AG04449 (cell line): ENCODE results near the gene DYNC1LI2.
A peak's percentile ranks its signal among the peaks of the same experiment; 100 is the strongest.

Experiments
- CTCF ChIA-PET: fragments of 350-600 bp; formaldehyde crosslinking; extraction: SDS; loops from one replicate; lab custom pipeline; 2021; ENCODE audit warnings: antibody characterized with exemption; lab: Yijun Ruan, JAX
- POLR2A ChIA-PET: fragments of 400-600, 350-600 bp; formaldehyde crosslinking; extraction: SDS; loops from one replicate; lab custom pipeline; 2020; ENCODE audit warnings: antibody characterized with exemption, inconsistent platforms; lab: Yijun Ruan, JAX
- DNase-seq: peaks from one replicate; pipeline ENCODE4 v3.0.0-alpha.2; 2010; ENCODE audit warnings: low read depth, low spot score
- H3K4me3 ChIP-seq: 2 replicates; pipeline ENCODE4 v1.5.1; 2011; ENCODE audit warnings: low read depth, mild to moderate bottlenecking, control low read depth, low read length
- CTCF ChIP-seq: IDR thresholded peaks from one replicate; pipeline ENCODE4 v1.5.1; 2011; ENCODE audit warnings: mild to moderate bottlenecking, moderate library complexity, low read length, control low read depth, inconsistent platforms; ENCODE audit not compliant: insufficient read depth; ENCODE audit errors: missing control alignments

The DYNC1LI2 gene

DNA sequence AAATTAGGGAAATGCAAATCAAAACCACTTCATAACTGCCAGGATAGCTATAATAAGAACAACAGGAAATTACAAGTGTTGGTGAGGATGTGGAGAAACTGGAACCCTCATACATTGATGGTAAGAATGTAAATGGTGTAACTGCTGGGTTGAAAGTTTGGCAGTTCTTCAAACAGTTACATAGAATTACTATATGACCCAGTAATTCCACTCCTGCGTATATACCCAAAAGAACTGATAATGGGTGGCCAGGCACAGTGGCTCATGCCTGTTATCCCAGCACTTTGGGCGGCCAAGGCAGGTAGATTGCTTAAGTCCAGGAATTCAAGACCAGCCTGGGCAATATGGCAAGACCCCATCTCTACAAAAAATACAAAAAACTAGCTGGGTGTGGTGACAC, 50.4 kb downstream of the DYNC1LI2 start:
- ChIA-PET CTCF (interaction anchor here (0.7 to 2.4 kb wide), 3 partner anchors 16 to 55 kb away, joined by 3 to 7 read pairs (median 6); no protein-coding TSS in a partner anchor), POLR2A (no interaction called here)
- no peak for TF ChIP-seq CTCF
- H3K4me3 ChIP-seq = no peak overlapping the region
- no peak for DNase-seq

GRCh38 chr16:66699898-66700297, 51.5 kb downstream of the DYNC1LI2 start:
- no peak overlapping the region for H3K4me3 ChIP-seq
- POLR2A ChIA-PET = no interaction called here
- no peak for DNase-seq
- no peak for TF ChIP-seq CTCF
- CTCF ChIA-PET = interaction anchor here (1.0 to 2.4 kb wide), 5 partner anchors 17 to 168 kb away, joined by 3 to 8 read pairs (median 6); partner anchors contain the start of genes DYNC1LI2 and NAE1

DNA sequence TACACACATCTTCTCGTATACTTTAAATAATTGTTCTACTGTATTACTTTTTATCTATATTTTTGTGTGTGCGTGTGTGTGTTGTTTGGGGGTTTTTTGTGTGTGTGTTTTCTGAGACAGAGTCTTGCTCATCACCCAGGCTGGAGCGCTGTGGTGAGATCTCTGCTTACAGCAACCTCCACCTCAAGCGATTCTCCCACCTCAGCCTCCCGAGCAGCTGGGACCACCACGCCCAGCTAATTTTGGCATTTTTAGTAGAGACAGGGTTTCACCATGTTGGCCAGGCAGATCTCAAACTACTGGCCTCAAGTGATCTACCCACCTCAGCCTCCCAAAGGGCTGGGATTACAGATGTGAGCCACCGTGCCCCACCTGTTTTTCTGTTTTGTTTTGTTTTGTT, 53.4 kb downstream of the DYNC1LI2 start:
- no peak overlapping the region for H3K4me3 ChIP-seq
- TF ChIP-seq CTCF = no peak
- ChIA-PET POLR2A (no interaction called here), CTCF (interaction anchor here (0.7 to 4.6 kb wide), 12 partner anchors 11 to 175 kb away, joined by 3 to 22 read pairs (median 4); partner anchors contain the start of gene NAE1)
- DNase-seq = no peak

GRCh38 chr16:66696669-66697630, 54.5 kb downstream of the DYNC1LI2 start, which contains the start of gene CMTM4:
CMTM4 (minus strand) TSS chr16:66696743; CDS start chr16:66696525, 218 bp downstream.
- no peak for DNase-seq
- peak; percentile 2 for TF ChIP-seq CTCF
- peak within 1 kb of the TSS; percentile 67 for H3K4me3 ChIP-seq
- ChIA-PET POLR2A (no interaction called here), CTCF (interaction anchor here (0.7 to 4.6 kb wide), 17 partner anchors 9 to 176 kb away, joined by 3 to 22 read pairs (median 4); partner anchors contain the start of gene NAE1)

DNA sequence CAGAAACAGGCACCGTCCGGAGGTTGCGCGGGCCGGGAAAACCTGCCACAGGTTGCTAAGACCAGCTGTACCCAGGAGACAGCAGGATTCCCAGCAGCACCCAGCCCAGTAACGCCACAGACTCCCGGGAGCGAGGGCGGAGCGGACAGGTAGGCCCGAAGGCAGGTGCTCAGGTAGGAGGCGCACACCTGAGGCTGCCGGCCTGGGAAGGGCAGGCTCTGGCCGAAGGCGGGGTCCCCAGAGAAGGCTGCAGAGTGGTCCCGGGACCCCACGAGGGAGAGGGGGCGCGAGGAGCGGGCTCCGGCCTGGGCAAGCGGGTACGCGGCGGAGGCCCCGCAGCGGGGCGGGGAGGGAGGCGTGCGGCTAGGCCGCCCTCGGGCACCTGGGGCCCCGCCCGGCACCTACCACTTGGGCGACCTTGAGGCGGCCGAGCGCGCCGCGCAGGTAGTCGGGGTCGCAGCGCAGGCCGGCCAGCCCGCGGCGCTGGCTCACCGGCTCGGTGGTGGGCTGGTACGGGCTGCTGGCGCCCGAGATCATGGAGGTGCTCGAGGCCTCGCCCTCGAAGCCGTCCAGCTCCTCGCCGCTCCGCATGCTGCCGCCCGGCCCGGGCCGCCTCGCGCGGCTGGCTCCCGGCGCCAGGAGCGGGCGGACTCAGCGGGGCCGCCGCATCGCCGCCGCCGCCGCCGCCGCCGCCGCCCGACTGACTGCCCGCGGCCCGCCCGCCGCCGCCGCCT, 55.3 kb downstream of the DYNC1LI2 start:
- no peak for DNase-seq
- peak overlapping the region; percentile 67 for H3K4me3 ChIP-seq
- CTCF ChIA-PET = interaction anchor here (0.7 to 4.6 kb wide), 8 partner anchors 9 to 291 kb away, joined by 3 to 22 read pairs (median 6); no protein-coding TSS in a partner anchor
- no peak for TF ChIP-seq CTCF
- POLR2A ChIA-PET = no interaction called here
